ENCODE data around the gene ARSG. TPM values are rescaled to one million over a fixed set of nuclear protein-coding genes. Genes with fewer than 3 reads are reported as not detected.

Gene ARSG
- total and polyA plus RNA-seq, 5 donors from 2014 or later = 10.3 to 21.8 (median 13.2) TPM

- H3K4me1 Mint-ChIP-seq = peaks cover 4 to 8% (median 6%) of the 10 kb centered on the region in 4 donors
These were observed 160.5 kb downstream of the ARSG start for GRCh38 chr17:68451670-68452354.

GRCh38 chr17:68452724-68453290 is 161.5 kb downstream of the ARSG start:
- Histone ChIP-seq H3K27ac (ENCODE audit: insufficient read depth, low read length, poor library complexity, severe bottlenecking) (no peak overlapping the region), H3K4me3 (ENCODE audit: low read depth, low read length) (no peak overlapping the region), H3K4me1 (ENCODE audit: control insufficient read depth, insufficient read depth, low read length, poor library complexity, severe bottlenecking) (peaks cover 10% of the 10 kb centered on the region), H3K36me3 (ENCODE audit: control insufficient read depth, insufficient read depth, low read length) (peaks cover 5% of the 10 kb centered on the region), H3K27me3 (ENCODE audit: control insufficient read depth, insufficient read depth, low read length) (no peaks in the 10 kb centered on the region), H3K9me3 (ENCODE audit: control insufficient read depth in 2 of 2, low read length in 2 of 2) (no peaks in the 10 kb centered on the region)
- Mint-ChIP-seq H3K36me3 (peaks cover 4% of the 10 kb centered on the region), H3K27me3 (no peaks in the 10 kb centered on the region), H3K27ac (no peak overlapping the region), H3K4me1 (peaks cover 4 to 14% (median 8%) of the 10 kb centered on the region in 4 donors), H3K9me3 (no peaks in the 10 kb centered on the region), H3K4me3 (no peak overlapping the region)
- DNase-seq (no peak), ATAC-seq (ENCODE audit: low read depth in 2 of 2) (no peak)

More at GRCh38 chr17:68451670-68452354, 160.5 kb downstream of the ARSG start:
- Histone ChIP-seq H3K27ac (ENCODE audit: insufficient read depth, low read length, poor library complexity, severe bottlenecking) (no peak overlapping the region), H3K9me3 (ENCODE audit: control insufficient read depth in 2 of 2, low read length in 2 of 2) (no peaks in the 10 kb centered on the region), H3K36me3 (ENCODE audit: control insufficient read depth, insufficient read depth, low read length) (peaks cover 5% of the 10 kb centered on the region), H3K4me1 (ENCODE audit: control insufficient read depth, insufficient read depth, low read length, poor library complexity, severe bottlenecking) (peaks cover 5% of the 10 kb centered on the region), H3K27me3 (ENCODE audit: control insufficient read depth, insufficient read depth, low read length) (no peaks in the 10 kb centered on the region), H3K4me3 (ENCODE audit: low read depth, low read length) (no peak overlapping the region)
- H3K27me3 Mint-ChIP-seq = no peaks in the 10 kb centered on the region
- no peak overlapping the region for H3K4me3 Mint-ChIP-seq
- ATAC-seq (ENCODE audit: low read depth in 2 of 2) (no peak), DNase-seq (no peak)
- no peak overlapping the region for H3K27ac Mint-ChIP-seq
- peaks cover 4% of the 10 kb centered on the region for H3K36me3 Mint-ChIP-seq
- no peaks in the 10 kb centered on the region for H3K9me3 Mint-ChIP-seq

DNA sequence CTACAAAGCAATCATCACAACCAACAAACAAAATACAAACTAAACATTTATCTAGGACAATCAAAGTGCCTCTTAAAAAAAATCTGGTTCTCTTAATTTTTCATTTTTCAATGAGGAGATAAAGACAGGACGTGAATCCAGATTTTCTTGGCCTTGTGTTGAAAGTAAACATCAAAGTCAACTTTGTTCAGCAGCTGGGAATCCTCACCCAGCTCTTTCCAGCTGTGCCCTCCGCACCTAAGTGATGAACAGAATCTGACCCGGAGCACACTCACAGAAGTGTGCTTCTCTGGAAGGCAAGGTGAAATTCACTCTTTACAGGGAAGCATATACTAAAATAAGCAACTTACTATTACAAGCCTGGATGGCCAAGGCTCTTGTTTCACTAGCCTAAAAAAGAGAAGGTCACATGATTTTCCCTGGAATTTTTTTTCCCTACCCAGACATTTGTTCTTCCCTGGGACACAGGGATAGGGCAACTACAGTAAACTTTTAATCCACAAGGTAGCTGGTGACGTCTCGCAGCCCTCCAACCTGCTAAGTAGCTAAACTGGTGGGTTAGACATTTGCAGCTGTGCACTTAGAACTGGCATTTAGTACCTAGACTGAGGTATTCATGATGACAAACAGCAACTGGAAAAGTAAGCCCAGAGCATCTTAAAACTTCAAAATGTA is 162.8 kb downstream of the ARSG start:
- H3K4me1 ChIP-seq (ENCODE audit: control insufficient read depth, insufficient read depth, low read length, poor library complexity, severe bottlenecking) = peaks cover 23% of the 10 kb centered on the region
- no peaks in the 10 kb centered on the region for H3K27me3 ChIP-seq (ENCODE audit: control insufficient read depth, insufficient read depth, low read length)
- H3K27ac Mint-ChIP-seq = no peak overlapping the region
- no peaks in the 10 kb centered on the region for H3K9me3 Mint-ChIP-seq
- H3K27me3 Mint-ChIP-seq = no peaks in the 10 kb centered on the region
- DNase-seq = no peak
- no peak overlapping the region for H3K27ac ChIP-seq (ENCODE audit: insufficient read depth, low read length, poor library complexity, severe bottlenecking)
- peaks cover 4% of the 10 kb centered on the region for H3K36me3 Mint-ChIP-seq
- H3K36me3 ChIP-seq (ENCODE audit: control insufficient read depth, insufficient read depth, low read length) = peaks cover 5% of the 10 kb centered on the region
- H3K4me1 Mint-ChIP-seq = peaks cover 7 to 24% (median 16%) of the 10 kb centered on the region in 4 donors
- no peaks in the 10 kb centered on the region for H3K9me3 ChIP-seq (ENCODE audit: control insufficient read depth in 2 of 2, low read length in 2 of 2)
- peak overlapping the region in 2 of 4 donors; percentile 54 to 68 for H3K4me3 Mint-ChIP-seq
- H3K4me3 ChIP-seq (ENCODE audit: low read depth, low read length) = no peak overlapping the region
- ATAC-seq (ENCODE audit: low read depth in 2 of 2) = no peak

- Histone ChIP-seq H3K4me3 (ENCODE audit: low read depth, low read length) (no peak overlapping the region), H3K9me3 (ENCODE audit: control insufficient read depth in 2 of 2, low read length in 2 of 2) (no peaks in the 10 kb centered on the region), H3K36me3 (ENCODE audit: control insufficient read depth, insufficient read depth, low read length) (no peaks in the 10 kb centered on the region), H3K27ac (ENCODE audit: insufficient read depth, low read length, poor library complexity, severe bottlenecking) (no peak overlapping the region), H3K27me3 (ENCODE audit: control insufficient read depth, insufficient read depth, low read length) (no peaks in the 10 kb centered on the region), H3K4me1 (ENCODE audit: control insufficient read depth, insufficient read depth, low read length, poor library complexity, severe bottlenecking) (peaks cover 40% of the 10 kb centered on the region)
- peaks cover 4% of the 10 kb centered on the region for H3K36me3 Mint-ChIP-seq
- no peak for ATAC-seq (ENCODE audit: low read depth in 2 of 2)
- no peaks in the 10 kb centered on the region for H3K9me3 Mint-ChIP-seq
- H3K4me3 Mint-ChIP-seq = peak overlapping the region; percentile 56 to 87 (median 84)
- peaks cover 17 to 40% (median 29%) of the 10 kb centered on the region in 4 donors for H3K4me1 Mint-ChIP-seq
- peak overlapping the region in 1 of 3 donors; percentile 31 for H3K27ac Mint-ChIP-seq
- no peaks in the 10 kb centered on the region for H3K27me3 Mint-ChIP-seq
- DNase-seq = no peak
These were observed 164.6 kb downstream of the ARSG start for GRCh38 chr17:68455901-68456338.

DNA sequence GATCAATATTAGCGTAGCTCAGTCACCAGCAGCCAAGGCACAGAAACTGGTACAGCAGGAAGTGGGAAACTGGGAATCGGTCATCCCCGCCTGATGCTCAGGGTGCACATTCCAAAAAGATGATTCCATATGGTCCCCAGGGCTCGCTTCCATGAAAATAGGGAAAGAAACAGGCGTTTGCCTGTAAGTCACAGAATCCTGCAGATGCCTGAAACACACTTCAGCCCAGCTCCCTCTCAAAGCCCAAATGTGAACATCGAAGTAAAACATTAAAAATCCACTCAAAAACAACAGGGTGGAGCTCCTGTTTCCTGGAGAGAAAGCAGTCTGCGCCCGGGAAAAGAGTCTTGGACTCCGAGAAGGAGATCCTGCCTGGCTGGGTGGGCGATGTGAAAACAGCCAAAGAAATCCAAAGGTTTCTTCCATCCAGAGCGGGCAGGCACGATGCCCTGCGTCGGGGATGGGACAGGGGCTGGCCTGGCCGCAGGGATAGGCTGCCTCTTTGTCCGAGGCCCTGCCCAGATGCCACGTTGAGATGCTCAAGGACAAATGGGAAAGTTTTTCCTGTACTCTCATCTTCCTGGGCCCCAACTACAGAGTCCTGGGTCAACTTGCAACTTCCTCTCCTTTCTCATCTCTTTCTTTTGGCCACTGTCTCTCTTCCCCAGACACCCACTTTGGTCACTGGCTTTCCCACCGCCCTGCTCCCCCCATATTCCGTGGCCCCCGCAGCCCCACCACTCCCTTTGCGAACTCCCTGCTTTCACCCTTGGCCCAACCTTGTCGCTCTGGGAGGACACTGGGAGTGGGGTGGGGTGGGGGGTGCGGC is 165.3 kb downstream of the ARSG start:
- Mint-ChIP-seq H3K27me3 (no peaks in the 10 kb centered on the region), H3K4me3 (peak overlapping the region; percentile 81 to 87 (median 84)), H3K36me3 (peaks cover 4% of the 10 kb centered on the region), H3K9me3 (no peaks in the 10 kb centered on the region), H3K4me1 (peaks cover 21 to 46% (median 34%) of the 10 kb centered on the region in 4 donors), H3K27ac (peak overlapping the region in 2 of 3 donors; percentile 31 to 73)
- H3K27me3 ChIP-seq (ENCODE audit: control insufficient read depth, insufficient read depth, low read length) = no peaks in the 10 kb centered on the region
- peak overlapping the region; percentile 63 for H3K27ac ChIP-seq (ENCODE audit: insufficient read depth, low read length, poor library complexity, severe bottlenecking)
- H3K4me1 ChIP-seq (ENCODE audit: control insufficient read depth, insufficient read depth, low read length, poor library complexity, severe bottlenecking) = peaks cover 46% of the 10 kb centered on the region
- ATAC-seq (ENCODE audit: low read depth in 2 of 2) = no peak
- no peaks in the 10 kb centered on the region for H3K9me3 ChIP-seq (ENCODE audit: control insufficient read depth in 2 of 2, low read length in 2 of 2)
- H3K36me3 ChIP-seq (ENCODE audit: control insufficient read depth, insufficient read depth, low read length) = no peaks in the 10 kb centered on the region
- peak overlapping the region; percentile 52 for H3K4me3 ChIP-seq (ENCODE audit: low read depth, low read length)
- no peak for DNase-seq

DNA sequence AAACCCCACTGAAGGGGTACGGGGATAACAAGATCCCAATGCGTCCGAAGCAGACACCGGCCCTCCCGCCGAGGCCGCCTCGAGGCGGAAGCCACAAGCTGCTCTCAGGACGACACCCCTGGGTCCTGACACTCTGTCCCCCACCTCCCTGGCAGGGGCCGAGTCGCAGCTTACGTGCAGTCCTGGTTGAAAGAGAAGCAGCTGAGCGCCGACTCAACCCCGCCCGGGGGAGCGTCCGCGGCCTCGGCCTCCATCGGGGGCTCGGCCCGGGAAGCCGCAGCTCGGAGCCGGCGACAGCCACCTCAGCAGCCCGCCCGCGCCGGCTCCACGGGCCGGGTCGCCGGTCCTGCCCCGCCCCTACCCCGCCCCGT is 165.9 kb downstream of the ARSG start, which contains the start of gene WIPI1:
TSS of gene WIPI1 (minus strand) at position 329 of the 371 bp plus-strand sequence. CDS start at position 254, 75 bp downstream.
- DNase-seq (no peak), ATAC-seq (ENCODE audit: low read depth in 2 of 2) (no peak)
- Histone ChIP-seq H3K27ac (ENCODE audit: insufficient read depth, low read length, poor library complexity, severe bottlenecking) (peak within 1 kb of the TSS; percentile 82), H3K9me3 (ENCODE audit: control insufficient read depth in 2 of 2, low read length in 2 of 2) (no peaks in the 10 kb centered on the region), H3K4me3 (ENCODE audit: low read depth, low read length) (peak within 1 kb of the TSS; percentile 78), H3K4me1 (ENCODE audit: control insufficient read depth, insufficient read depth, low read length, poor library complexity, severe bottlenecking) (peaks cover 52% of the 10 kb centered on the region), H3K36me3 (ENCODE audit: control insufficient read depth, insufficient read depth, low read length) (no peaks in the 10 kb centered on the region), H3K27me3 (ENCODE audit: control insufficient read depth, insufficient read depth, low read length) (no peaks in the 10 kb centered on the region)
- Mint-ChIP-seq H3K4me1 (peaks cover 25 to 52% (median 39%) of the 10 kb centered on the region in 4 donors), H3K27me3 (no peaks in the 10 kb centered on the region), H3K9me3 (no peaks in the 10 kb centered on the region), H3K4me3 (peak within 1 kb of the TSS; percentile 83 to 95 (median 89)), H3K36me3 (peaks cover 4% of the 10 kb centered on the region), H3K27ac (peak within 1 kb of the TSS; percentile 67 to 92 (median 91))
